ENCODE results near the gene SNTB2. TPM values are rescaled to one million over a fixed set of nuclear protein-coding genes. Genes with fewer than 3 reads are reported as not detected.
A peak's percentile ranks its signal among the peaks of the same experiment; 100 is the strongest.

Gene SNTB2
- total RNA-seq, 1 donor from 2014 or later, result 49.5 TPM

- H3K27ac Mint-ChIP-seq (ENCODE audit: unreplicated experiment), result peak overlapping the region; percentile 88
Observed at GRCh38 chr16:69171325-69172084, 15.5 kb upstream of the SNTB2 start.

DNA sequence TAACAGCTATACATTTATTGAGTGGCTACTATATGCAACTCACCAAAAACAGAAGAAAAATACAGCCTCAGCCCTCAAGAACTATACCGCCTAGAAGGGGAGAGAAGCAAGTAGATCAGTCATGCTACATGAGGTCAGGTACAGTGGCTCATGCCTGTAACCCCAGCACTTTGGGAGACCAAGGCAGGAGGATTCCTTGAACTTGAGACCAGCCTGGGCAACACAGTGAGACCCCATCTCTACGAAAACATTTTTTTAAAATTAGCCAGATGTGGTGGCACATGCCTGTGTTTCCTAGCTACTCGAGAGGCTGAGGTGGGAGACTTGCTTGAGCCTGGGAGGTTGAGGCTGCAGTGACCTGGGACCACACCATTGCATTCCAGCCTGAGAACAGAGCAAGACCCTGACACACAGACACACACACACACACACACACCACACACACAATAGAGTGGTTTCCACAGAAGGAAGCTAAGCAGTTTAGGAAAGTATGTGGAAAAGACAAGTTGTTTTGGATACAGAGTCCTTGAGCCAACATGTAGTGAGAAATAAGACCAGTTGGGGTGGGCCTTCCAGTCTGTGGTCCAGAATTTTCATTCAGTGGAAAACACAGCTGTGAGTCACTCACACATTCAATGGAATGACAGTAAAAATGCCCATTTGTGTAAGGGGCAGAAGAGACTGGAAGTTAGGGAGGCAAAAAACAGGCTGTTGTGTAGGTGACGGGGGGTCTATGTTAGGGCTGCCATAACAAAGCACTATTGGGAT is 10.7 kb upstream of the SNTB2 start:
- Mint-ChIP-seq H3K4me3 (ENCODE audit: unreplicated experiment) (no peak overlapping the region), H3K36me3 (ENCODE audit: low read depth) (no peaks in the 10 kb centered on the region), H3K27me3 (ENCODE audit: low read depth) (no peaks in the 10 kb centered on the region), H3K4me1 (ENCODE audit: low read depth) (peaks cover 42% of the 10 kb centered on the region), H3K27ac (ENCODE audit: unreplicated experiment) (no peak overlapping the region), H3K9me3 (ENCODE audit: low read depth) (no peaks in the 10 kb centered on the region)
- TF ChIP-seq, protein P1, sequence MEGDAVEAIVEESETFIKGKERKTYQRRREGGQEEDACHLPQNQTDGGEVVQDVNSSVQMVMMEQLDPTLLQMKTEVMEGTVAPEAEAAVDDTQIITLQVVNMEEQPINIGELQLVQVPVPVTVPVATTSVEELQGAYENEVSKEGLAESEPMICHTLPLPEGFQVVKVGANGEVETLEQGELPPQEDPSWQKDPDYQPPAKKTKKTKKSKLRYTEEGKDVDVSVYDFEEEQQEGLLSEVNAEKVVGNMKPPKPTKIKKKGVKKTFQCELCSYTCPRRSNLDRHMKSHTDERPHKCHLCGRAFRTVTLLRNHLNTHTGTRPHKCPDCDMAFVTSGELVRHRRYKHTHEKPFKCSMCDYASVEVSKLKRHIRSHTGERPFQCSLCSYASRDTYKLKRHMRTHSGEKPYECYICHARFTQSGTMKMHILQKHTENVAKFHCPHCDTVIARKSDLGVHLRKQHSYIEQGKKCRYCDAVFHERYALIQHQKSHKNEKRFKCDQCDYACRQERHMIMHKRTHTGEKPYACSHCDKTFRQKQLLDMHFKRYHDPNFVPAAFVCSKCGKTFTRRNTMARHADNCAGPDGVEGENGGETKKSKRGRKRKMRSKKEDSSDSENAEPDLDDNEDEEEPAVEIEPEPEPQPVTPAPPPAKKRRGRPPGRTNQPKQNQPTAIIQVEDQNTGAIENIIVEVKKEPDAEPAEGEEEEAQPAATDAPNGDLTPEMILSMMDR (IDR thresholded peaks at IDR 0.05), result no peak
- DNase-seq (ENCODE audit: low spot score), result no peak

More at GRCh38 chr16:69171325-69172084, 15.5 kb upstream of the SNTB2 start:
- peaks cover 45% of the 10 kb centered on the region for H3K4me1 Mint-ChIP-seq (ENCODE audit: low read depth)
- H3K9me3 Mint-ChIP-seq (ENCODE audit: low read depth), result no peaks in the 10 kb centered on the region
- peaks cover 13% of the 10 kb centered on the region for H3K36me3 Mint-ChIP-seq (ENCODE audit: low read depth)
- H3K27me3 Mint-ChIP-seq (ENCODE audit: low read depth), result no peaks in the 10 kb centered on the region
- DNase-seq (ENCODE audit: low spot score), result no peak
- peak overlapping the region; percentile 16 for H3K4me3 Mint-ChIP-seq (ENCODE audit: unreplicated experiment)
- TF ChIP-seq, protein P1 (IDR thresholded peaks at IDR 0.05), result no peak

DNA sequence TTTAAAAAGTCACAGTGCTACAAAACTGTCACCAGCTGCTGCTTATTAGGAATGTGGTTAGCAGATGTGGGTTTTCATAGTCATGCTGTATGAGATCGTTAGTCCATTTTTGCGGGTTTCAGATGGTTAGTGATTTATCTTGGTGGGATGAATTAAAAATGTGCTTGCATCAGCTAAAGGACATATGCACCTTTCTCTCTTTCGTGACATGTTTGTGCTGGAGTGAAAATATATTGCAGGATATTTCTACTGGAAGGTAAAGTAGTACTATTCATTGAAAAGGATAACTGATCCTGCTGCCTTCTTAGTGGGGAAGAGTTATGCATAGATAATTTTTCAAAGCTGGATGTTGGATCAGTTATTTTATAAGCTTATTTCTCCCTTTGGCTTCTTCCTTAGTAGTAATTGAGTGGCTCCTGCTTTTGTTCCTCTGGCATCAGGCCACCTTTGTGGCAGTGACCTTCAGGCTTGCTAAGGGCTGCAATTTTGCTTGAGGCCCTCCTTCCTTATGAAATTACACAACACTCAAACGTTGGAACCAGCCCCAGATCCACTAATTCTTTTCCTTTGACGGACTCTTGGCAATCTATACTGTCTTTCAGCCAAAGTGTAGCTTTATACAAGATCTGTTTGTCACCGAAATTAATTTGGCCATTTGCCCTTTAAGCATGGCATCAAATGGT is 7.5 kb upstream of the SNTB2 start:
- no peak for DNase-seq (ENCODE audit: low spot score)
- Mint-ChIP-seq H3K4me1 (ENCODE audit: low read depth) (peaks cover 33% of the 10 kb centered on the region), H3K27me3 (ENCODE audit: low read depth) (no peaks in the 10 kb centered on the region), H3K9me3 (ENCODE audit: low read depth) (no peaks in the 10 kb centered on the region), H3K27ac (ENCODE audit: unreplicated experiment) (peak overlapping the region; percentile 81), H3K4me3 (ENCODE audit: unreplicated experiment) (no peak overlapping the region), H3K36me3 (ENCODE audit: low read depth) (no peaks in the 10 kb centered on the region)
- TF ChIP-seq, protein P1 (IDR thresholded peaks at IDR 0.05), result no peak

GRCh38 chr16:69180011-69180338 is 7.0 kb upstream of the SNTB2 start:
- no peak overlapping the region for H3K4me3 Mint-ChIP-seq (ENCODE audit: unreplicated experiment)
- no peaks in the 10 kb centered on the region for H3K9me3 Mint-ChIP-seq (ENCODE audit: low read depth)
- DNase-seq (ENCODE audit: low spot score), result no peak
- H3K27ac Mint-ChIP-seq (ENCODE audit: unreplicated experiment), result peak overlapping the region; percentile 81
- H3K27me3 Mint-ChIP-seq (ENCODE audit: low read depth), result no peaks in the 10 kb centered on the region
- H3K4me1 Mint-ChIP-seq (ENCODE audit: low read depth), result peaks cover 33% of the 10 kb centered on the region
- H3K36me3 Mint-ChIP-seq (ENCODE audit: low read depth), result no peaks in the 10 kb centered on the region
- TF ChIP-seq, protein P1 (IDR thresholded peaks at IDR 0.05), result no peak

DNA sequence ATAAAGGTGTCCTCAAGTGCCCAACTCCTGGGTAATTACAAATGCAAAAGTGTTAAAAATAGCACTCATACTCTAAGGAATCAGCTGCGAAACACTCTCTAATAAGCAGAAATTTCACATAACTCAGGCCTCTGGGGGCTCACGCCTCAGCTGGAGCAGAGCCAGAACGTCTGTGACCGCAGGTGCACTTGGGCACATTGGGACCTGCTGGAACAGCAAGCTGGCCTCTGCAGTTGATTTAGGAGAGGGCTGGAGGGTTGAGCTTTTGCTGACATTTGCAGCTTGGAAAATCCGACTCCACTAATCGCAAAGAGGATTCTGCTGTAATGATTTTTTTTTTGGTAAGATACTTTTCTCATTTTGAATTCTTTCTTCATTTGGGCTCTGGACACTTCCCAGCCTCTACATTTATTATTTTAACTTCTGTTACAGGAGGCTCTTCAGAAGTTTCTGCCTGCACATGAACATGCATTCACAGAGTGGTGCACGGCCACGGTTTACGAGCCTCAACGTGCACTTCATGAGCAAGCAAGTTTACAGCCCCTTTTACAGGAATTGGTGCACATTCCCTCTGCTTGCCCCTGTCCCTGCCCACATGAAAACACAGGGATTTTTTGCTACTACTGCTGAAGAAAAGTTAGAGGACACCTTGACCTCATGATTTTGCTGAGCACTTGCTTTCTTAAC is 4.1 kb upstream of the SNTB2 start:
- H3K27ac Mint-ChIP-seq (ENCODE audit: unreplicated experiment), result no peak overlapping the region
- H3K4me3 Mint-ChIP-seq (ENCODE audit: unreplicated experiment), result no peak overlapping the region
- no peak for DNase-seq (ENCODE audit: low spot score)
- TF ChIP-seq, protein P1 (IDR thresholded peaks at IDR 0.05), result no peak
- no peaks in the 10 kb centered on the region for H3K27me3 Mint-ChIP-seq (ENCODE audit: low read depth)
- H3K9me3 Mint-ChIP-seq (ENCODE audit: low read depth), result no peaks in the 10 kb centered on the region
- H3K36me3 Mint-ChIP-seq (ENCODE audit: low read depth), result no peaks in the 10 kb centered on the region
- peaks cover 33% of the 10 kb centered on the region for H3K4me1 Mint-ChIP-seq (ENCODE audit: low read depth)

Measured in chondrocyte (in vitro differentiated cells).